ENCODE measurements around the gene RASL11A.

DNA sequence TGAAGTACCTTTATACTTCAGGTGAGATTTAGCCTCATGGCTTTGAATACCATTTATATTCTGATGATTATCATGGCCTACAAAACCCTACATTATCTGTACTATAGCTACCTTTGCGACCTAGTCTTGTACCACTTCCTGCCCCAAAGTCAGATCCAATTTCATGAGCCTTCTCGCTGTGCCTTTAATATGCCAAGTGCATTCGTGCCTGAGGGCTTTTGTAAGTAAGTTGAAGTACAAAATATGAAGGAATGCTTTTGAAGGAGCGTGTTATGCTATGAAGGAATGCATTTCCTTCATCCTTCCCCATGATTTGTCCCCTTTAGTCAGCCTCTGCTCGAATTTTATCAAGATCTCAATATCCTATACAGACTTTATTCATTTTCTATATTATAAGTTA, 9.2 kb upstream of the RASL11A start:
- TF ChIP-seq POLR2AphosphoS5 (IDR thresholded peaks at IDR 0.05), result no peak
- no peak for TF ChIP-seq POLR2A (IDR thresholded peaks at IDR 0.05)

Data from spleen (tissue), 3 donors.